HepG2 (cell line): ENCODE measurements around the gene IFT80. TPM values are rescaled to one million over a fixed set of nuclear protein-coding genes. Genes with fewer than 3 reads are reported as not detected.
A peak's percentile ranks its signal among the peaks of the same experiment; 100 is the strongest.

Experiments
- CBFB ChIP-seq: sonication (generic); formaldehyde crosslinking; IDR thresholded peaks from 2 replicates; pipeline ENCODE4 v1.4.0; 2020; ENCODE audit warnings: missing genetic modification reagents
- CENPBD1 ChIP-seq: sonication (generic); formaldehyde crosslinking; IDR thresholded peaks from 2 replicates; pipeline ENCODE4 v1.8.0; 2022; ENCODE audit warnings: missing genetic modification reagents, low read depth, mild to moderate bottlenecking, borderline replicate concordance
- CHCHD3 ChIP-seq: sonication (generic); formaldehyde crosslinking; IDR thresholded peaks from 2 replicates; pipeline ENCODE4 v1.8.0; 2022; ENCODE audit warnings: mild to moderate bottlenecking, missing genetic modification reagents, moderate library complexity
- CHD2 ChIP-seq: IDR thresholded peaks from 2 replicates; pipeline ENCODE4 v1.6.1; 2011; ENCODE audit warnings: low read depth, low read length, improper control_type of control experiment
- ERF ChIP-seq: IDR thresholded peaks from 2 replicates; pipeline ENCODE4 v1.6.1; 2018; ENCODE audit warnings: missing biosample characterization, missing genetic modification reagents
- GABPB1 ChIP-seq: IDR thresholded peaks from 2 replicates; pipeline ENCODE4 v1.6.1; 2016; ENCODE audit warnings: mild to moderate bottlenecking, missing genetic modification reagents, moderate library complexity, missing compliant biosample characterization
- HMGA1 ChIP-seq: sonication (generic); formaldehyde crosslinking; conservative IDR thresholded peaks from 2 replicates; pipeline ENCODE4 v1.4.0; 2020; ENCODE audit warnings: missing genetic modification reagents
- KLF13 ChIP-seq: sonication (generic); formaldehyde crosslinking; IDR thresholded peaks from 2 replicates; pipeline ENCODE4 v1.4.0; 2020; ENCODE audit warnings: mild to moderate bottlenecking, missing genetic modification reagents
- MBD4 ChIP-seq: IDR thresholded peaks from 2 replicates; pipeline ENCODE4 v1.6.1; 2012; ENCODE audit warnings: low read length, inconsistent platforms, borderline replicate concordance
- TFDP1 ChIP-seq: IDR thresholded peaks from 2 replicates; pipeline ENCODE4 v1.6.1; 2016; ENCODE audit warnings: missing compliant biosample characterization, missing genetic modification reagents, borderline replicate concordance
- ZNF552 ChIP-seq: sonication (generic); formaldehyde crosslinking; IDR thresholded peaks from 2 replicates; pipeline ENCODE4 v1.9.0; 2022; ENCODE audit warnings: missing genetic modification reagents, mild to moderate bottlenecking, borderline replicate concordance
- ZNF639 ChIP-seq: conservative IDR thresholded peaks from 2 replicates; pipeline ENCODE4 v1.6.1; 2018; ENCODE audit warnings: missing genetic modification reagents
- ZNF646 ChIP-seq: sonication (generic); formaldehyde crosslinking; IDR thresholded peaks from 2 replicates; pipeline ENCODE4 v1.9.0; 2021; ENCODE audit warnings: mild to moderate bottlenecking, missing genetic modification reagents
- polyA plus RNA-seq, 8 experiments: library from polyadenylated mRNA; depleted of rRNA in 3 of 8; stranded (reverse) in 7 of 8; unstranded in 1 of 8; fragments of >200 nt; fragmentation: Illumina TruSeq in 4 of 8; extraction: Trizol in 4 of 8; gene quantifications; 2 replicates each; pipeline versions ENCODE4 v1.2.1 to v1.2.3, GENCODE V29; 2011 to 2016; ENCODE audit warnings: low read depth in 4 of 8, missing spikeins in 1 of 8, mixed read lengths in 1 of 8; ENCODE audit not compliant: insufficient read depth in 1 of 8
- total RNA-seq, 5 experiments: library from RNA; depleted of rRNA; stranded (reverse); fragments of >200 nt; fragmentation: Illumina TruSeq; extraction: Trizol; gene quantifications; 2 replicates each; pipeline ENCODE4 v1.2.3, GENCODE V29; 2016; ENCODE audit warnings: low read depth in 1 of 5
- TF ChIP-seq, protein P1 (sequence below): sonication (generic); formaldehyde crosslinking; IDR thresholded peaks from 2 replicates; pipeline ENCODE4 v1.5.0; 2020; ENCODE audit warnings: missing genetic modification reagents

Gene IFT80
- total and polyA plus RNA-seq, 2 of the 13 experiments (the other 11 are each of a cell fraction or from before 2014, with no cell fraction given), result 11.4 to 15.7 TPM

DNA sequence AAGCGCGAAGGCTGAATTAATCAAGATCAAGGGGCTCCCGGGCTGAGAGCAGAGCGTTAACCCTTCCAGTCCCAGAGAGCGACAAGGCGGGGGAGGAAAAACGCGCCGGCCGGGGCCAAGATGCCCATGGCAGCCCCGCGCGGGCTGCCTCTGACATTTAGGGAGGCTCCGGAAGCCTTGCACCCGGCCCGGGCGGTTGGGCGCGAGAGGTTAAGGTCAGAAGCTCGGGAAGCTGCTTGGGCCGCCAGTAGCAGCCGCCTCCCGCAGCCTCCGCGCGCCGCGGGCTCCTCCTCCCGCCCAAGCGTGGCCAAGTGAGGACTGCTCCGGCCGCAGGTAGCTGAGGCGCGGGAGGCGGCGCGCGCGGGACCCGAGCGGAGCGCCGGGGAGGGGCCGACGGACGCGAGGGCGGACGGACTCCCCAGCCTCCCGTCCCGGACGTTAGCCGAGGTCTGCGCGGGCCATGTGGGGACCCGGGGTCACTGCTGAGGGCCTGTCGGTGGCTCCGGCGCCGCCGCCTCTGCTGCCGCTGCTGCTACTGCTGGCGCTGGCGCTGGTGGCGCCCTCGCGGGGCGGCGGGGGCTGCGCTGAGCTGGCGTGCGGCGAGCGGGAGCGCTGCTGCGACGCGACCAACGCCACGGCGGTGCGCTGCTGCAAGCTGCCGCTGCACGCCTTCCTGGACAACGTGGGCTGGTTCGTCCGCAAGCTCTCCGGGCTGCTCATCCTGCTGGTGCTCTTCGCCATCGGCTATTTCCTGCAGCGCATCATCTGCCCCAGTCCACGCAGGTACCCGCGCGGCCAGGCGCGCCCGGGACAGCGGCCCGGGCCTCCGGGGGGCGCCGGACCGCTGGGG is 173.6 kb downstream of the IFT80 start, which contains the start of gene C3orf80 (continued):
- TF ChIP-seq HMGA1 (CRISPR knock-in tag) (no peak), ZNF639 (CRISPR knock-in tag) (no peak), KLF13 (CRISPR knock-in tag) (no peak), ZNF552 (no peak; the same call in 1 of the 2 replicates), CENPBD1 (CRISPR knock-in tag) (no peak), TFDP1 (CRISPR knock-in tag) (peak; percentile 57; the same call in 1 of the 2 replicates), CBFB (CRISPR knock-in tag) (no peak), CHD2 (no peak), ERF (CRISPR knock-in tag) (no peak), CHCHD3 (CRISPR knock-in tag) (0 out of 2 replicates have a peak, but pooled peaks have one; percentile 72), MBD4 (no peak), ZNF646 (CRISPR knock-in tag) (no peak), GABPB1 (CRISPR knock-in tag) (peak; percentile 43; the same call in 1 of the 2 replicates)
- TF ChIP-seq, protein P1, sequence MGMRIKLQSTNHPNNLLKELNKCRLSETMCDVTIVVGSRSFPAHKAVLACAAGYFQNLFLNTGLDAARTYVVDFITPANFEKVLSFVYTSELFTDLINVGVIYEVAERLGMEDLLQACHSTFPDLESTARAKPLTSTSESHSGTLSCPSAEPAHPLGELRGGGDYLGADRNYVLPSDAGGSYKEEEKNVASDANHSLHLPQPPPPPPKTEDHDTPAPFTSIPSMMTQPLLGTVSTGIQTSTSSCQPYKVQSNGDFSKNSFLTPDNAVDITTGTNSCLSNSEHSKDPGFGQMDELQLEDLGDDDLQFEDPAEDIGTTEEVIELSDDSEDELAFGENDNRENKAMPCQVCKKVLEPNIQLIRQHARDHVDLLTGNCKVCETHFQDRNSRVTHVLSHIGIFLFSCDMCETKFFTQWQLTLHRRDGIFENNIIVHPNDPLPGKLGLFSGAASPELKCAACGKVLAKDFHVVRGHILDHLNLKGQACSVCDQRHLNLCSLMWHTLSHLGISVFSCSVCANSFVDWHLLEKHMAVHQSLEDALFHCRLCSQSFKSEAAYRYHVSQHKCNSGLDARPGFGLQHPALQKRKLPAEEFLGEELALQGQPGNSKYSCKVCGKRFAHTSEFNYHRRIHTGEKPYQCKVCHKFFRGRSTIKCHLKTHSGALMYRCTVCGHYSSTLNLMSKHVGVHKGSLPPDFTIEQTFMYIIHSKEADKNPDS (CRISPR knock-in tag), result no peak
